ENCODE results near the gene LSM7. TPM values are rescaled to one million over a fixed set of nuclear protein-coding genes. Genes with fewer than 3 reads are reported as not detected.

LSM7 gene
- total and polyA plus RNA-seq, 2 of the 13 experiments (the other 11 are each of a cell fraction or from before 2014, with no cell fraction given): 140 to 205 TPM

GRCh38 chr19:2328401-2329148 is at the start of gene LSM7, which contains the start of gene SPPL2B (continued):
- TF ChIP-seq AKNA (CRISPR knock-in tag; IDR thresholded peaks at IDR 0.05; ENCODE audit: borderline replicate concordance) (no peak), ZC3H4 (CRISPR knock-in tag; IDR thresholded peaks at IDR 0.05; ENCODE audit: borderline replicate concordance) (no peak), ZFP90 (CRISPR knock-in tag; IDR thresholded peaks at IDR 0.05; ENCODE audit: borderline replicate concordance) (no peak), RFX3 (CRISPR knock-in tag; IDR thresholded peaks at IDR 0.05) (0 out of 2 replicates have a peak, but pooled peaks have one; percentile 26), KAT2B (IDR thresholded peaks at IDR 0.05; ENCODE audit: borderline replicate concordance, low read depth, low read length) (no peak), ZNF780A (CRISPR knock-in tag; IDR thresholded peaks at IDR 0.05) (no peak), ZNF503 (CRISPR knock-in tag; IDR thresholded peaks at IDR 0.05) (no peak), ZBTB3 (CRISPR knock-in tag; IDR thresholded peaks at IDR 0.05; ENCODE audit: borderline replicate concordance, low read depth) (no peak), ZNF674 (CRISPR knock-in tag; IDR thresholded peaks at IDR 0.05; ENCODE audit: low read depth) (0 out of 2 replicates have a peak, but pooled peaks have one; percentile 86), ASH2L (IDR thresholded peaks at IDR 0.05; ENCODE audit: insufficient read length, low read depth, low read length) (peak; percentile 88), ZNF670 (CRISPR knock-in tag; IDR thresholded peaks at IDR 0.05; ENCODE audit: borderline replicate concordance) (peak; percentile 50; the same call in 1 of the 2 replicates), PRPF4 (IDR thresholded peaks at IDR 0.05; ENCODE audit: low read depth, low read length, poor library complexity, severe bottlenecking) (no peak), ZNF335 (CRISPR knock-in tag; IDR thresholded peaks at IDR 0.05) (no peak), SYNCRIP (IDR thresholded peaks at IDR 0.05; ENCODE audit: insufficient read depth, low read depth, low read length) (no peak)
- TF ChIP-seq, protein P1, sequence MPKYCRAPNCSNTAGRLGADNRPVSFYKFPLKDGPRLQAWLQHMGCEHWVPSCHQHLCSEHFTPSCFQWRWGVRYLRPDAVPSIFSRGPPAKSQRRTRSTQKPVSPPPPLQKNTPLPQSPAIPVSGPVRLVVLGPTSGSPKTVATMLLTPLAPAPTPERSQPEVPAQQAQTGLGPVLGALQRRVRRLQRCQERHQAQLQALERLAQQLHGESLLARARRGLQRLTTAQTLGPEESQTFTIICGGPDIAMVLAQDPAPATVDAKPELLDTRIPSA (CRISPR knock-in tag; IDR thresholded peaks at IDR 0.05; ENCODE audit: borderline replicate concordance): 0 out of 2 replicates have a peak, but pooled peaks have one; percentile 51
- TF ChIP-seq, protein P2, sequence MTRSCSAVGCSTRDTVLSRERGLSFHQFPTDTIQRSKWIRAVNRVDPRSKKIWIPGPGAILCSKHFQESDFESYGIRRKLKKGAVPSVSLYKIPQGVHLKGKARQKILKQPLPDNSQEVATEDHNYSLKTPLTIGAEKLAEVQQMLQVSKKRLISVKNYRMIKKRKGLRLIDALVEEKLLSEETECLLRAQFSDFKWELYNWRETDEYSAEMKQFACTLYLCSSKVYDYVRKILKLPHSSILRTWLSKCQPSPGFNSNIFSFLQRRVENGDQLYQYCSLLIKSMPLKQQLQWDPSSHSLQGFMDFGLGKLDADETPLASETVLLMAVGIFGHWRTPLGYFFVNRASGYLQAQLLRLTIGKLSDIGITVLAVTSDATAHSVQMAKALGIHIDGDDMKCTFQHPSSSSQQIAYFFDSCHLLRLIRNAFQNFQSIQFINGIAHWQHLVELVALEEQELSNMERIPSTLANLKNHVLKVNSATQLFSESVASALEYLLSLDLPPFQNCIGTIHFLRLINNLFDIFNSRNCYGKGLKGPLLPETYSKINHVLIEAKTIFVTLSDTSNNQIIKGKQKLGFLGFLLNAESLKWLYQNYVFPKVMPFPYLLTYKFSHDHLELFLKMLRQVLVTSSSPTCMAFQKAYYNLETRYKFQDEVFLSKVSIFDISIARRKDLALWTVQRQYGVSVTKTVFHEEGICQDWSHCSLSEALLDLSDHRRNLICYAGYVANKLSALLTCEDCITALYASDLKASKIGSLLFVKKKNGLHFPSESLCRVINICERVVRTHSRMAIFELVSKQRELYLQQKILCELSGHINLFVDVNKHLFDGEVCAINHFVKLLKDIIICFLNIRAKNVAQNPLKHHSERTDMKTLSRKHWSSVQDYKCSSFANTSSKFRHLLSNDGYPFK (CRISPR knock-in tag; IDR thresholded peaks at IDR 0.05; ENCODE audit: borderline replicate concordance): peak; percentile 75; the same call in 1 of the 2 replicates

All from HepG2 (cell line).